Measurements from ENCODE around the gene LRBA. TPM values are rescaled to one million over a fixed set of nuclear protein-coding genes. Genes with fewer than 3 reads are reported as not detected.
"Not testable (repeated sequence)": the region's sequence is repeated elsewhere in the genome, so short reads cannot be mapped to it uniquely, and the experiment has no call there.

The LRBA gene
- total and polyA plus RNA-seq, 5 donors from 2014 or later: 23.0 to 95.3 (median 25.4) TPM

- no peak overlapping the region for H3K27ac ChIP-seq (ENCODE audit: insufficient read depth, low read length, poor library complexity, severe bottlenecking)
- H3K27me3 ChIP-seq (ENCODE audit: control insufficient read depth, insufficient read depth, low read length): no peaks in the 10 kb centered on the region
- no peaks in the 10 kb centered on the region for H3K27me3 Mint-ChIP-seq
- peaks cover 6% of the 10 kb centered on the region for H3K4me1 ChIP-seq (ENCODE audit: control insufficient read depth, insufficient read depth, low read length, poor library complexity, severe bottlenecking)
- DNase-seq (no peak), ATAC-seq (ENCODE audit: low read depth in 2 of 2) (no peak)
- H3K9me3 Mint-ChIP-seq: no peaks in the 10 kb centered on the region
- H3K9me3 ChIP-seq (ENCODE audit: control insufficient read depth in 2 of 2, low read length in 2 of 2): no peaks in the 10 kb centered on the region
- no peak overlapping the region for H3K4me3 ChIP-seq (ENCODE audit: low read depth, low read length)
- peak overlapping the region in 1 of 4 donors; percentile 56 for H3K4me3 Mint-ChIP-seq
- H3K27ac Mint-ChIP-seq: peak overlapping the region in 1 of 3 donors; percentile 2
- peaks cover 18% of the 10 kb centered on the region for H3K36me3 Mint-ChIP-seq
- peaks cover 51 to 92% (median 72%) of the 10 kb centered on the region in 4 donors for H3K4me1 Mint-ChIP-seq
- no peaks in the 10 kb centered on the region for H3K36me3 ChIP-seq (ENCODE audit: control insufficient read depth, insufficient read depth, low read length)
Measured at GRCh38 chr4:150999086-150999485, 16.0 kb downstream of the LRBA start.

GRCh38 chr4:150997141-150997540 lies 17.9 kb downstream of the LRBA start:
- no peak overlapping the region for H3K27ac ChIP-seq (ENCODE audit: insufficient read depth, low read length, poor library complexity, severe bottlenecking)
- no peaks in the 10 kb centered on the region for H3K9me3 ChIP-seq (ENCODE audit: control insufficient read depth in 2 of 2, low read length in 2 of 2)
- no peaks in the 10 kb centered on the region for H3K36me3 ChIP-seq (ENCODE audit: control insufficient read depth, insufficient read depth, low read length)
- no peak overlapping the region for H3K4me3 Mint-ChIP-seq
- H3K27me3 ChIP-seq (ENCODE audit: control insufficient read depth, insufficient read depth, low read length): no peaks in the 10 kb centered on the region
- no peak for ATAC-seq (ENCODE audit: low read depth in 2 of 2)
- no peak overlapping the region for H3K4me3 ChIP-seq (ENCODE audit: low read depth, low read length)
- no peaks in the 10 kb centered on the region for H3K27me3 Mint-ChIP-seq
- H3K4me1 ChIP-seq (ENCODE audit: control insufficient read depth, insufficient read depth, low read length, poor library complexity, severe bottlenecking): peaks cover 6% of the 10 kb centered on the region
- peaks cover 59 to 82% (median 73%) of the 10 kb centered on the region in 4 donors for H3K4me1 Mint-ChIP-seq
- no peak overlapping the region for H3K27ac Mint-ChIP-seq
- DNase-seq: no peak
- H3K36me3 Mint-ChIP-seq: peaks cover 24% of the 10 kb centered on the region
- no peaks in the 10 kb centered on the region for H3K9me3 Mint-ChIP-seq

GRCh38 chr4:150994721-150995120 lies 20.4 kb downstream of the LRBA start:
- no peak overlapping the region for H3K4me3 ChIP-seq (ENCODE audit: low read depth, low read length)
- Mint-ChIP-seq H3K4me3 (peak overlapping the region in 1 of 4 donors; percentile 32), H3K36me3 (peaks cover 27% of the 10 kb centered on the region), H3K27ac (no peak overlapping the region), H3K9me3 (peaks cover 0 to 5% (median 0%) of the 10 kb centered on the region in 7 donors), H3K27me3 (no peaks in the 10 kb centered on the region), H3K4me1 (peaks cover 57 to 73% (median 62%) of the 10 kb centered on the region in 4 donors)
- H3K9me3 ChIP-seq (ENCODE audit: control insufficient read depth in 2 of 2, low read length in 2 of 2): no peaks in the 10 kb centered on the region
- H3K27me3 ChIP-seq (ENCODE audit: control insufficient read depth, insufficient read depth, low read length): no peaks in the 10 kb centered on the region
- ATAC-seq (ENCODE audit: low read depth in 2 of 2) (no peak), DNase-seq (no peak)
- H3K36me3 ChIP-seq (ENCODE audit: control insufficient read depth, insufficient read depth, low read length): no peaks in the 10 kb centered on the region
- no peak overlapping the region for H3K27ac ChIP-seq (ENCODE audit: insufficient read depth, low read length, poor library complexity, severe bottlenecking)
- H3K4me1 ChIP-seq (ENCODE audit: control insufficient read depth, insufficient read depth, low read length, poor library complexity, severe bottlenecking): no peaks in the 10 kb centered on the region

GRCh38 chr4:150993577-150993976 lies 21.5 kb downstream of the LRBA start:
- DNase-seq; H3K27me3 Mint-ChIP-seq; H3K4me1 ChIP-seq (ENCODE audit: control insufficient read depth, insufficient read depth, low read length, poor library complexity, severe bottlenecking); H3K27me3 ChIP-seq (ENCODE audit: control insufficient read depth, insufficient read depth, low read length); H3K9me3 ChIP-seq (ENCODE audit: control insufficient read depth in 2 of 2, low read length in 2 of 2); H3K27ac ChIP-seq (ENCODE audit: insufficient read depth, low read length, poor library complexity, severe bottlenecking); H3K36me3 ChIP-seq (ENCODE audit: control insufficient read depth, insufficient read depth, low read length); H3K4me3 ChIP-seq (ENCODE audit: low read depth, low read length); ATAC-seq (ENCODE audit: low read depth in 2 of 2); H3K9me3 Mint-ChIP-seq; H3K4me3 Mint-ChIP-seq; H3K27ac Mint-ChIP-seq: not testable (repeated sequence)
- H3K4me1 Mint-ChIP-seq: peaks cover 46 to 62% (median 53%) of the 10 kb centered on the region in 4 donors
- peaks cover 24% of the 10 kb centered on the region for H3K36me3 Mint-ChIP-seq

- Histone ChIP-seq H3K36me3 (ENCODE audit: control insufficient read depth, insufficient read depth, low read length) (no peaks in the 10 kb centered on the region), H3K4me1 (ENCODE audit: control insufficient read depth, insufficient read depth, low read length, poor library complexity, severe bottlenecking) (peaks cover 3% of the 10 kb centered on the region), H3K9me3 (ENCODE audit: control insufficient read depth in 2 of 2, low read length in 2 of 2) (no peaks in the 10 kb centered on the region), H3K27ac (ENCODE audit: insufficient read depth, low read length, poor library complexity, severe bottlenecking) (no peak overlapping the region), H3K27me3 (ENCODE audit: control insufficient read depth, insufficient read depth, low read length) (no peaks in the 10 kb centered on the region), H3K4me3 (ENCODE audit: low read depth, low read length) (no peak overlapping the region)
- Mint-ChIP-seq H3K4me1 (peaks cover 56 to 68% (median 57%) of the 10 kb centered on the region in 4 donors), H3K4me3 (no peak overlapping the region), H3K27ac (peak overlapping the region in 1 of 3 donors; percentile 12), H3K9me3 (peaks cover 0 to 5% (median 0%) of the 10 kb centered on the region in 7 donors), H3K36me3 (peaks cover 23% of the 10 kb centered on the region), H3K27me3 (no peaks in the 10 kb centered on the region)
- DNase-seq (no peak), ATAC-seq (ENCODE audit: low read depth in 2 of 2) (no peak)
Measured at GRCh38 chr4:150990993-150991392, 24.1 kb downstream of the LRBA start.

- H3K27me3 Mint-ChIP-seq: no peaks in the 10 kb centered on the region
- peaks cover 0 to 5% (median 0%) of the 10 kb centered on the region in 7 donors for H3K9me3 Mint-ChIP-seq
- H3K9me3 ChIP-seq (ENCODE audit: control insufficient read depth in 2 of 2, low read length in 2 of 2): no peaks in the 10 kb centered on the region
- DNase-seq (no peak), ATAC-seq (ENCODE audit: low read depth in 2 of 2) (no peak)
- no peaks in the 10 kb centered on the region for H3K36me3 ChIP-seq (ENCODE audit: control insufficient read depth, insufficient read depth, low read length)
- peaks cover 4% of the 10 kb centered on the region for H3K4me1 ChIP-seq (ENCODE audit: control insufficient read depth, insufficient read depth, low read length, poor library complexity, severe bottlenecking)
- H3K27ac ChIP-seq (ENCODE audit: insufficient read depth, low read length, poor library complexity, severe bottlenecking): no peak overlapping the region
- no peaks in the 10 kb centered on the region for H3K27me3 ChIP-seq (ENCODE audit: control insufficient read depth, insufficient read depth, low read length)
- H3K27ac Mint-ChIP-seq: no peak overlapping the region
- H3K4me1 Mint-ChIP-seq: peaks cover 51 to 64% (median 54%) of the 10 kb centered on the region in 4 donors
- no peak overlapping the region for H3K4me3 ChIP-seq (ENCODE audit: low read depth, low read length)
- no peak overlapping the region for H3K4me3 Mint-ChIP-seq
- H3K36me3 Mint-ChIP-seq: peaks cover 23% of the 10 kb centered on the region
Measured at GRCh38 chr4:150990250-150990649, 24.8 kb downstream of the LRBA start.

- Histone ChIP-seq H3K4me1 (ENCODE audit: control insufficient read depth, insufficient read depth, low read length, poor library complexity, severe bottlenecking) (peaks cover 4% of the 10 kb centered on the region), H3K27ac (ENCODE audit: insufficient read depth, low read length, poor library complexity, severe bottlenecking) (no peak overlapping the region), H3K9me3 (ENCODE audit: control insufficient read depth in 2 of 2, low read length in 2 of 2) (no peaks in the 10 kb centered on the region), H3K36me3 (ENCODE audit: control insufficient read depth, insufficient read depth, low read length) (no peaks in the 10 kb centered on the region), H3K4me3 (ENCODE audit: low read depth, low read length) (no peak overlapping the region), H3K27me3 (ENCODE audit: control insufficient read depth, insufficient read depth, low read length) (no peaks in the 10 kb centered on the region)
- Mint-ChIP-seq H3K36me3 (peaks cover 15% of the 10 kb centered on the region), H3K4me3 (no peak overlapping the region), H3K27ac (no peak overlapping the region), H3K4me1 (peaks cover 38 to 54% (median 42%) of the 10 kb centered on the region in 4 donors), H3K9me3 (peaks cover 0 to 5% (median 0%) of the 10 kb centered on the region in 7 donors), H3K27me3 (no peaks in the 10 kb centered on the region)
- no peak for DNase-seq
- ATAC-seq (ENCODE audit: low read depth in 2 of 2): no peak
Measured at GRCh38 chr4:150988238-150988637, 26.8 kb downstream of the LRBA start.

- no peak for ATAC-seq (ENCODE audit: low read depth in 2 of 2)
- Mint-ChIP-seq H3K36me3 (peaks cover 13% of the 10 kb centered on the region), H3K27me3 (no peaks in the 10 kb centered on the region), H3K27ac (peak overlapping the region in 1 of 3 donors; percentile 3), H3K4me3 (peak overlapping the region in 1 of 4 donors; percentile 13), H3K9me3 (peaks cover 0 to 5% (median 0%) of the 10 kb centered on the region in 7 donors), H3K4me1 (peaks cover 36 to 55% (median 42%) of the 10 kb centered on the region in 4 donors)
- Histone ChIP-seq H3K36me3 (ENCODE audit: control insufficient read depth, insufficient read depth, low read length) (peaks cover 2% of the 10 kb centered on the region), H3K27me3 (ENCODE audit: control insufficient read depth, insufficient read depth, low read length) (no peaks in the 10 kb centered on the region), H3K27ac (ENCODE audit: insufficient read depth, low read length, poor library complexity, severe bottlenecking) (no peak overlapping the region), H3K9me3 (ENCODE audit: control insufficient read depth in 2 of 2, low read length in 2 of 2) (no peaks in the 10 kb centered on the region), H3K4me3 (ENCODE audit: low read depth, low read length) (no peak overlapping the region), H3K4me1 (ENCODE audit: control insufficient read depth, insufficient read depth, low read length, poor library complexity, severe bottlenecking) (peaks cover 4% of the 10 kb centered on the region)
- no peak for DNase-seq
Measured at GRCh38 chr4:150987204-150987603, 27.9 kb downstream of the LRBA start.

Data from CD4-positive, CD25-positive, alpha-beta regulatory T cell (primary cell).